GM12878 (cell line): ENCODE data around the gene TAS2R41. TPM values are rescaled to one million over a fixed set of nuclear protein-coding genes. Genes with fewer than 3 reads are reported as not detected.

ENCODE experiments used
- ATAC-seq: fragments of 200-7000 bp; cut with Tn5 transposase; 3 replicates; pipeline ENCODE4 v1.9.1; 2020; ENCODE audit warnings: mild to moderate bottlenecking, moderate library complexity
- BruUV-seq: library from RNA; stranded (reverse); fragments of 400-500 nt; replicated peaks from 2 replicates; lab custom pipeline; 2021; lab: Mats Ljungman, UMichigan
- CTCF ChIA-PET: fragments of 300-600 bp; sonication (Branson Sonifier 250); formaldehyde crosslinking; extraction: SDS; loops from one replicate; lab custom pipeline; 2021; ENCODE audit warnings: inconsistent platforms; lab: Yijun Ruan, JAX
- POLR2A ChIA-PET: fragments of 350-600 bp; formaldehyde crosslinking; extraction: SDS; loops from one replicate; lab custom pipeline; 2021; ENCODE audit warnings: inconsistent platforms; lab: Charles Lee
- RAD21 ChIA-PET: fragments of 300-600 bp; sonication (Branson Sonifier 250); formaldehyde crosslinking; loops from one replicate; lab custom pipeline; 2023; ENCODE audit warnings: antibody characterized with exemption; ENCODE audit not compliant: unreplicated experiment; lab: Charles Lee
- SMC1A ChIA-PET: fragments of 300-600 bp; sonication (Branson Sonifier 250); formaldehyde crosslinking; loops from one replicate; lab custom pipeline; 2023; ENCODE audit not compliant: unreplicated experiment, uncharacterized antibody; lab: Charles Lee
- DNase-seq: peaks from one replicate; pipeline ENCODE4 v3.0.0-alpha.2; 2011; ENCODE audit warnings: low read depth, low spot score
- FAIRE-seq: peaks from 3 replicates; lab custom pipeline; 2011; peaks lifted over from hg19 to GRCh38; lab: Jason Lieb, UNC
- H2AFZ ChIP-seq: 2 replicates; pipeline ENCODE4 v1.6.0; 2011; ENCODE audit warnings: low read depth, low read length, control low read depth; ENCODE audit not compliant: control insufficient read depth
- H3K27ac ChIP-seq: 2 replicates; pipeline ENCODE4 v1.5.1; 2011; ENCODE audit warnings: control low read depth; ENCODE audit not compliant: control insufficient read depth, insufficient read depth
- H3K27me3 ChIP-seq, 2 experiments: replicated peaks in 1 of 2; 2 replicates each; pipeline versions ENCODE4 v1.6.0 to v1.6.1; 2011; ENCODE audit warnings: low read length in 1 of 2; ENCODE audit not compliant: control insufficient read depth in 2 of 2, insufficient read depth in 2 of 2
- H3K36me3 ChIP-seq, 2 experiments: 2 replicates each; pipeline ENCODE4 v1.5.1; 2011; ENCODE audit warnings: low read length in 1 of 2; ENCODE audit not compliant: control insufficient read depth in 2 of 2, insufficient read depth in 2 of 2
- H3K4me1 ChIP-seq: 2 replicates; pipeline ENCODE4 v1.6.1; 2011; ENCODE audit warnings: mild to moderate bottlenecking, low read length, moderate library complexity, mixed read lengths; ENCODE audit not compliant: control insufficient read depth, insufficient read depth
- H3K4me2 ChIP-seq: 2 replicates; pipeline ENCODE4 v1.6.0; 2011; ENCODE audit warnings: control low read depth; ENCODE audit not compliant: control insufficient read depth, insufficient read depth
- H3K4me3 ChIP-seq: fragments of 200-600 bp; sonication (generic); 2 replicates; pipeline ENCODE4 v1.5.1; 2016
- H3K79me2 ChIP-seq: 2 replicates; pipeline ENCODE4 v1.6.0; 2011; ENCODE audit warnings: low read length; ENCODE audit not compliant: control insufficient read depth, insufficient read depth
- H3K9ac ChIP-seq: 2 replicates; pipeline ENCODE4 v1.8.0; 2011; ENCODE audit warnings: low read length, control low read depth, mixed read lengths; ENCODE audit not compliant: control insufficient read depth, insufficient read depth
- H3K9me3 ChIP-seq: replicated peaks from 3 replicates; pipeline ENCODE4 v1.5.1; 2011; ENCODE audit warnings: mild to moderate bottlenecking, low read length; ENCODE audit not compliant: control insufficient read depth, insufficient read depth
- H4K20me1 ChIP-seq: 2 replicates; pipeline ENCODE4 v1.6.0; 2011; ENCODE audit not compliant: control insufficient read depth, insufficient read depth
- CBFB ChIP-seq: IDR thresholded peaks from 2 replicates; pipeline ENCODE4 v1.6.1; 2016; ENCODE audit warnings: antibody characterized with exemption, low read depth
- HDGF ChIP-seq: fragments of 450-650 bp; IDR thresholded peaks from 2 replicates; pipeline ENCODE4 v1.6.1; 2016; ENCODE audit warnings: antibody characterized with exemption
- MEF2A ChIP-seq: IDR thresholded peaks from 2 replicates; pipeline ENCODE4 v1.6.1; 2011; ENCODE audit warnings: low read depth, mild to moderate bottlenecking, low read length, moderate library complexity; ENCODE audit not compliant: insufficient read depth
- SMC3 ChIP-seq: IDR thresholded peaks from 2 replicates; pipeline ENCODE4 v1.6.1; 2011; ENCODE audit warnings: low read length, improper control_type of control experiment, borderline replicate concordance
- WGBS: methylation state at CpG from one replicate; pipeline ENCODE4 v1.1.6; 2016; ENCODE audit warnings: low lambda C conversion rate; ENCODE audit not compliant: insufficient replicate concordance, insufficient coverage; ENCODE audit errors: missing lambda C conversion rate; 5-methylcytosine and 5-hydroxymethylcytosine counted together
- in situ Hi-C: fragments of 300-500 bp; cut with MboI; formaldehyde crosslinking; loops from 9 replicates; pipeline ENCODE4 v1.14.3; 2018; ENCODE audit warnings: mixed read lengths
- intact Hi-C: fragments of 100-400 bp; cut with micrococcal nuclease; formaldehyde crosslinking; loops from one replicate; pipeline ENCODE4 v1.14.2; 2022; ENCODE audit not compliant: unreplicated experiment
- polyA plus RNA-seq, 11 experiments: library from polyadenylated mRNA; depleted of rRNA in 4 of 11; unstranded in 6 of 11; stranded (reverse) in 5 of 11; fragments of >200 nt; fragmentation: Nextera tagmentation in 4 of 11; fragmentation: Illumina TruSeq in 1 of 11; extraction: Ambion mirVana in 4 of 11; extraction: Trizol in 1 of 11; gene quantifications; 1 replicate in 1 of 11; 2 replicates in 10 of 11; pipeline versions ENCODE4 v1.2.1 to v1.2.3, GENCODE V29; 2011 to 2016; ENCODE audit warnings: inconsistent platforms in 2 of 11, missing spikeins in 2 of 11, low read depth in 1 of 11
- total RNA-seq, 4 experiments: library from RNA; depleted of rRNA in 3 of 4; stranded (reverse); fragments of >200 nt in 3 of 4; fragmentation: Illumina TruSeq in 1 of 4; extraction: Trizol in 1 of 4; gene quantifications; 2 replicates each; pipeline versions ENCODE4 v1.2.1 to v1.2.3, GENCODE V29; 2013 to 2021

The TAS2R41 gene
- total and polyA plus RNA-seq, 10 of the 15 experiments (the other 5 are each of a cell fraction or from before 2014, with no cell fraction given), result not detected

DNA sequence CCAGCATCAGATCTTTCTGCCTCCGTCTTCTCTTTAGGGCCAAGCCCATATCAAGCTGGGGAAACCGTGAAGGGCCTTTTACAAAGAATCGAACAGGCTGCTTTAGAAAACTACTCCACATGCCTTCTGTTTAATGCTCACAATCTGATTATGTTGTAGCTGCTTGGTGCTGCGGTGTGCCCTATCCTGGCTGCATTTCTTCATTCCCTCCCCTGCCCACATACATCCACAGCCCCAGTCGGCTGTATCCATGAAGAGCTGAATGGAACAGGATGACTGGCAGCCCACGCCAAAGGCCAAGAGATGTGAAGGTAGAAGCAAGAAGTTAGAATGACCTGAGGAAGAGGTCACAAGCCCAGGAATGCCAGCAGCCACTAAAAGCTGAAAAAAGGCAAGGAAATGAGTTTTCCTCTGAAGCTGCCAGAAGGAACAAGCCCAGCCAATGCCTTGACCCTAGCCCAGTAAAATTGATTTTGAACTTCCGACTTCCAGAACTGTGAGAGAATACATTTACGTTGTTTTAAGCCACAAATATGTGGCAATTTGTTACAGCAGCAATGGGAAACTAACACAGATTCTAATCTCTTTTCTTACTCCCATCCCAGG lies 22.2 kb downstream of the TAS2R41 start:
- no peak overlapping the region for H2AFZ ChIP-seq
- POLR2A ChIA-PET, result no interaction called here
- TF ChIP-seq MEF2A (no peak), SMC3 (no peak)
- RAD21 ChIA-PET, result no interaction called here
- SMC1A ChIA-PET, result interaction anchor here (1.7 kb wide), 1 partner anchor 9 kb away, joined by 7 read pairs; no protein-coding TSS in a partner anchor
- no peak overlapping the region for H3K27ac ChIP-seq
- CTCF ChIA-PET, result no interaction called here
- in situ Hi-C loops (no loop called here), intact Hi-C loops (no loop called here)
- H3K27me3 ChIP-seq, result no peaks in the 10 kb centered on the region; a peak in 2 of 4 replicates
- DNase-seq (no peak), FAIRE-seq (no peak), ATAC-seq (no peak)
- no peak overlapping the region for H3K4me2 ChIP-seq
- no peaks in the 10 kb centered on the region for H3K79me2 ChIP-seq
- no peaks in the 10 kb centered on the region for H3K9me3 ChIP-seq
- WGBS, result 19% methylated on average over 8 of the region's 8 CpGs
- BruUV-seq, result no TSS peak
- no peak overlapping the region for H3K4me3 ChIP-seq
- no peaks in the 10 kb centered on the region for H4K20me1 ChIP-seq
- no peak overlapping the region for H3K9ac ChIP-seq
- H3K4me1 ChIP-seq, result no peaks in the 10 kb centered on the region
- H3K36me3 ChIP-seq, result no peaks in the 10 kb centered on the region

DNA sequence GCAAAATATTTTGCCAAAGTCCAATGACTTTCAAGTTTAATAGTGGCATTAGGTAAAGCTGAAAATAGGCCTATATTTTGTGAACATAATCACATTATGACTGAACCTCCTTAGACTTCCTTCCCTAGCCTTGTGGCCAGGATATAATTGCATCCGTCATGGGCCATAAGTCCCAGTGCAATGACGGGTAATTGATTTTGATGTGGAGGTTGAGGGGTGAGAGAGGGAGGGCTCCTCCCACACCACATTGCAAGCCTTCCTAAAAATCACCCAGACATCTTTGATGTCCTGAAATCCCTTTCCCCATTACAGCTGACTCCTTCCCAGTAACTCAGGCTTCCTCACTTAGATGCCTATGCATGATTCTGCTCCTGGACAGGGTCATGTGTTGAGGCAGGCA lies 25.6 kb downstream of the TAS2R41 start:
- Histone ChIP-seq H3K9ac (no peak overlapping the region), H3K27me3 (no peaks in the 10 kb centered on the region; a peak in 1 of 4 replicates), H4K20me1 (no peaks in the 10 kb centered on the region), H3K79me2 (no peaks in the 10 kb centered on the region), H3K4me3 (no peak overlapping the region), H3K4me1 (no peaks in the 10 kb centered on the region), H3K27ac (no peak overlapping the region), H3K36me3 (no peaks in the 10 kb centered on the region), H2AFZ (no peak overlapping the region), H3K9me3 (no peaks in the 10 kb centered on the region), H3K4me2 (no peak overlapping the region)
- ChIA-PET RAD21 (no interaction called here), CTCF (interaction anchor here (1.1 kb wide), 1 partner anchor 123 kb away, joined by 3 read pairs; no protein-coding TSS in a partner anchor), SMC1A (interaction anchor here (1.0 kb wide), 1 partner anchor 12 kb away, joined by 3 read pairs; no protein-coding TSS in a partner anchor), POLR2A (no interaction called here)
- no TSS peak for BruUV-seq
- no peak for DNase-seq
- TF ChIP-seq CBFB (no peak), HDGF (no peak)
- no peak for FAIRE-seq
- ATAC-seq, result no peak
- in situ Hi-C loops, result no loop called here
- WGBS, result 32% methylated on average over 2 of the region's 2 CpGs
- intact Hi-C loops, result no loop called here
